Testis (tissue), 2 donors: Measurements from ENCODE around the gene WDR36.

ENCODE experiments used
- POLR2A ChIP-seq: fragments of 450-650 bp; IDR thresholded peaks from one replicate; pipeline ENCODE4 v1.6.1; 2017; ENCODE audit warnings: antibody characterized with exemption, mild to moderate bottlenecking, moderate library complexity
- TF ChIP-seq, protein P1 (sequence below), 3 experiments: fragments of 450-650 bp in 2 of 3; fragments of 200-600 bp in 1 of 3; sonication (generic) in 1 of 3; IDR thresholded peaks; one replicate each; pipeline ENCODE4 v1.5.1; 2016 to 2019; ENCODE audit warnings: antibody characterized with exemption in 3 of 3, mild to moderate bottlenecking in 2 of 3, moderate library complexity in 1 of 3

DNA sequence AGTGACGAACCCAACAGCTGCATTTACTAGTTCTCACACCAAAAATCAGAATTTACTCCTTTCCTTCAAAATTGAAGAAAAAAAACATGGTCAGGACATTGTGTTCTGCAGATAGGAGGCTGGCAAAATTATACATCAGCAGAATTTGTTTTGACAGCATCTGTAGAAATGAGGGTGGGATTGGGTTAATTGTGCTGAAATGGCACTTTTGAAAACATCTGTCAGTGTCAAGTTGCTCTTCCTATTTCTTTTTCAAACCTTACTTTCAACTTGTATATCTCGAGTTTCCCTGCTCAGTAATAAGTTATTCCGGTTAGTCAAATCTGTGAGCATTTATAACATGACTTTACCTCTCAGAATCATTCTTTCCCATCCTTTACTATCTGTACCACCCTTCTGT, 19.8 kb downstream of the WDR36 start:
- TF ChIP-seq POLR2A = no peak
- TF ChIP-seq, protein P1, sequence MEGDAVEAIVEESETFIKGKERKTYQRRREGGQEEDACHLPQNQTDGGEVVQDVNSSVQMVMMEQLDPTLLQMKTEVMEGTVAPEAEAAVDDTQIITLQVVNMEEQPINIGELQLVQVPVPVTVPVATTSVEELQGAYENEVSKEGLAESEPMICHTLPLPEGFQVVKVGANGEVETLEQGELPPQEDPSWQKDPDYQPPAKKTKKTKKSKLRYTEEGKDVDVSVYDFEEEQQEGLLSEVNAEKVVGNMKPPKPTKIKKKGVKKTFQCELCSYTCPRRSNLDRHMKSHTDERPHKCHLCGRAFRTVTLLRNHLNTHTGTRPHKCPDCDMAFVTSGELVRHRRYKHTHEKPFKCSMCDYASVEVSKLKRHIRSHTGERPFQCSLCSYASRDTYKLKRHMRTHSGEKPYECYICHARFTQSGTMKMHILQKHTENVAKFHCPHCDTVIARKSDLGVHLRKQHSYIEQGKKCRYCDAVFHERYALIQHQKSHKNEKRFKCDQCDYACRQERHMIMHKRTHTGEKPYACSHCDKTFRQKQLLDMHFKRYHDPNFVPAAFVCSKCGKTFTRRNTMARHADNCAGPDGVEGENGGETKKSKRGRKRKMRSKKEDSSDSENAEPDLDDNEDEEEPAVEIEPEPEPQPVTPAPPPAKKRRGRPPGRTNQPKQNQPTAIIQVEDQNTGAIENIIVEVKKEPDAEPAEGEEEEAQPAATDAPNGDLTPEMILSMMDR (IDR thresholded peaks at IDR 0.05) = no peak
